Choroid plexus epithelial cell (primary cell): Measurements from ENCODE around the gene PROS1.
"Not testable (repeated sequence)": the region's sequence is repeated elsewhere in the genome, so short reads cannot be mapped to it uniquely, and the experiment has no call there.

ENCODE experiments used
- DNase-seq: peaks from one replicate; pipeline ENCODE4 v3.0.0-alpha.2; 2010; ENCODE audit warnings: low read depth
- H3K4me3 ChIP-seq: 2 replicates; pipeline ENCODE4 v1.5.1; 2011; ENCODE audit warnings: low read depth, mild to moderate bottlenecking, control low read depth, low read length, moderate library complexity
- CTCF ChIP-seq: conservative IDR thresholded peaks from 2 replicates; pipeline ENCODE4 v1.5.1; 2011; ENCODE audit warnings: low read depth, mild to moderate bottlenecking, control low read depth, inconsistent platforms, low read length, moderate library complexity

The PROS1 gene

GRCh38 chr3:93936549-93936948 is 37.1 kb downstream of the PROS1 start:
- no peak for DNase-seq
- TF ChIP-seq CTCF: no peak
- H3K4me3 ChIP-seq: no peak overlapping the region

GRCh38 chr3:93934366-93935046 is 39.2 kb downstream of the PROS1 start:
- TF ChIP-seq CTCF: no peak
- no peak for DNase-seq
- no peak overlapping the region for H3K4me3 ChIP-seq

GRCh38 chr3:93931597-93932229 is 42.0 kb downstream of the PROS1 start:
- no peak for DNase-seq
- no peak for TF ChIP-seq CTCF
- H3K4me3 ChIP-seq: no peak overlapping the region

GRCh38 chr3:93930041-93930440 is 43.7 kb downstream of the PROS1 start:
- no peak overlapping the region for H3K4me3 ChIP-seq
- no peak for TF ChIP-seq CTCF
- no peak for DNase-seq

GRCh38 chr3:93926789-93927188 is 46.9 kb downstream of the PROS1 start:
- DNase-seq: no peak
- no peak for TF ChIP-seq CTCF
- no peak overlapping the region for H3K4me3 ChIP-seq

- no peak for TF ChIP-seq CTCF
- DNase-seq: no peak
- H3K4me3 ChIP-seq: no peak overlapping the region
Measured at GRCh38 chr3:93924491-93924890, 49.2 kb downstream of the PROS1 start.

- no peak for TF ChIP-seq CTCF
- DNase-seq: no peak
- no peak overlapping the region for H3K4me3 ChIP-seq
Measured at GRCh38 chr3:93923006-93923405, 50.7 kb downstream of the PROS1 start.

- not testable (repeated sequence) for DNase-seq, H3K4me3 ChIP-seq
Measured at GRCh38 chr3:93917546-93918029, 56.1 kb downstream of the PROS1 start.

- DNase-seq, H3K4me3 ChIP-seq: not testable (repeated sequence)
Measured at GRCh38 chr3:93913623-93914022, 60.1 kb downstream of the PROS1 start.
